Fibroblast of villous mesenchyme (primary cell): ENCODE results near the gene C11orf86. TPM values are rescaled to one million over a fixed set of nuclear protein-coding genes. Genes with fewer than 3 reads are reported as not detected.
A peak's percentile ranks its signal among the peaks of the same experiment; 100 is the strongest.

Source experiments
- DNase-seq: peaks from one replicate; pipeline ENCODE4 v3.0.0-alpha.2; 2010; ENCODE audit warnings: low read depth
- H3K4me3 ChIP-seq: 2 replicates; pipeline ENCODE4 v1.5.1; 2011; ENCODE audit warnings: low read depth, mild to moderate bottlenecking, low read length
- total RNA-seq: library from RNA; depleted of rRNA; stranded (reverse); fragments of >200 nt; gene quantifications from 2 replicates; pipeline ENCODE4 v1.2.3, GENCODE V29; 2012
- TF ChIP-seq, protein P1 (sequence below): IDR thresholded peaks from 2 replicates; pipeline ENCODE4 v1.5.1; 2012; ENCODE audit warnings: low read depth, mild to moderate bottlenecking, low read length; ENCODE audit not compliant: insufficient read depth

Gene C11orf86
- total RNA-seq, 1 donor, result not detected

DNA sequence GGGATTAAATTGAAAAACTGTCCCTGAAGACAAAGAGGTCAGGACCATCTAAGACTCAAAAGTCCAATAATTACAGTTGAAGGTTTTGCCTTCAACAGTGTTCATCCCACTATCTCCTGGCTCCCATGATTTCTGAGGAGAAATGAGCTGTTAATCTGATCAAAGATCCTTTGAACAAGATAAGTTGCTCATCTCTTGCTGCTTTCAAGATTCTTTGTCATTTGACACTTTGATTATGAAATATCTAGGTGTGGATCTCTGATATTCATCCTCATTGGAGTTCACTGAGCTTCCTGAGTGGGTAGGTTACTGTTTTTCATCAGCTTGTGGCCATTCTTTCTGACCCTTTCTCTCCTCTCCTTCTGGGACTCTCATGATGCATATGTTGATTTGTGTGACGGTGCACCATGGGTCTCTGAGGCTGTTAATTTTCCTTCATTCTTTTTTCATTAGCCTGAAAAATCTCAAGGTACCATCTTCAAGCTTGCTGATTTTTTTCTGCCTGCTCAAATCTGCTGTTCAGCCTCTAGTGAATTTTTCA is 37.8 kb upstream of the C11orf86 start:
- TF ChIP-seq, protein P1, sequence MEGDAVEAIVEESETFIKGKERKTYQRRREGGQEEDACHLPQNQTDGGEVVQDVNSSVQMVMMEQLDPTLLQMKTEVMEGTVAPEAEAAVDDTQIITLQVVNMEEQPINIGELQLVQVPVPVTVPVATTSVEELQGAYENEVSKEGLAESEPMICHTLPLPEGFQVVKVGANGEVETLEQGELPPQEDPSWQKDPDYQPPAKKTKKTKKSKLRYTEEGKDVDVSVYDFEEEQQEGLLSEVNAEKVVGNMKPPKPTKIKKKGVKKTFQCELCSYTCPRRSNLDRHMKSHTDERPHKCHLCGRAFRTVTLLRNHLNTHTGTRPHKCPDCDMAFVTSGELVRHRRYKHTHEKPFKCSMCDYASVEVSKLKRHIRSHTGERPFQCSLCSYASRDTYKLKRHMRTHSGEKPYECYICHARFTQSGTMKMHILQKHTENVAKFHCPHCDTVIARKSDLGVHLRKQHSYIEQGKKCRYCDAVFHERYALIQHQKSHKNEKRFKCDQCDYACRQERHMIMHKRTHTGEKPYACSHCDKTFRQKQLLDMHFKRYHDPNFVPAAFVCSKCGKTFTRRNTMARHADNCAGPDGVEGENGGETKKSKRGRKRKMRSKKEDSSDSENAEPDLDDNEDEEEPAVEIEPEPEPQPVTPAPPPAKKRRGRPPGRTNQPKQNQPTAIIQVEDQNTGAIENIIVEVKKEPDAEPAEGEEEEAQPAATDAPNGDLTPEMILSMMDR, result no peak
- H3K4me3 ChIP-seq, result no peak overlapping the region
- no peak for DNase-seq

DNA sequence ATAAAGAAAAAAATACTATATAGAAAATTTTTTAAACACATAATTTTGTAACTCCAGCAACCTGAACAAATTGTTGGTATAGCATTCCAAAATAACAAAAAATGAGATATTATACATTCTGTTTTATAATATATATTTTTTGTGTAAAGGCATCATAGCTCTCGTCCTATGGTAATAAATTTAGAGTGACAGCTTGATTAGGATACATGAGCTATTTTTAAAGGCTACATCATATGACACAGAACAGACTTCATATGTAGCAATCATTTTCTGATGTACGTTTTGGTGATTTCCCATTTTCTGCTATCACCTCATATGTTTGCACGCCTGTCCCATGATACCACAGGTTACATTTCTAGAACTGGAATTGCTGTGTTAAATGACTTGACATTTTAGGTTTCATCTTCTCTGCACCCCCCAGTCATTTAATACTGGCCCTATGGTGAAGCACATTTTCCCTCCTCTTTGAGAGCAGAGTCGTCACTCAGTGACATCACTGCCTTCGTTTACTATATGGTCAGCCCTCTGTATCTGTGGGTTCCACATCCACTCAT is 36.4 kb upstream of the C11orf86 start:
- no peak overlapping the region for H3K4me3 ChIP-seq
- no peak for DNase-seq
- TF ChIP-seq, protein P1, result no peak

DNA sequence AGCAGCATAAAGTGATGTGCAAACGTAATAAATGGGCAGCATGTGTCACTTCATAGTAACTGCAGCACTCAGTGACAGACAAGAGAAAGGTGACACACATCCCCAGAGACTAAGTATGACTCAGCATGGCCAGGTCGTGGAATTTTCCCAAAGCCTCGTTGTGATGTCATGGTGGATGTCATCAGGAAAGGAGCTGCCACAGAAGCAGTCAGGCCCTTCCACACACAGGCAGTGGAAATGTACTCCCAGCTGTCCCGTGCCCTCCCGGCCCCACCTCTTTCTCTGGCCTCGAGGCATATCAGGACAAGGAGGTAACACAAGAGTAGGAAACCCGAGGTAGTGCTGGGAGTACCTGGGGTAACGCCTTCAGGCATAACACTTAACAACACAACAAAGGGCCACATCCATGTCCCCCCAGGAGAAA is 25.0 kb upstream of the C11orf86 start:
- TF ChIP-seq, protein P1, result no peak
- peak; percentile 94 for DNase-seq

DNA sequence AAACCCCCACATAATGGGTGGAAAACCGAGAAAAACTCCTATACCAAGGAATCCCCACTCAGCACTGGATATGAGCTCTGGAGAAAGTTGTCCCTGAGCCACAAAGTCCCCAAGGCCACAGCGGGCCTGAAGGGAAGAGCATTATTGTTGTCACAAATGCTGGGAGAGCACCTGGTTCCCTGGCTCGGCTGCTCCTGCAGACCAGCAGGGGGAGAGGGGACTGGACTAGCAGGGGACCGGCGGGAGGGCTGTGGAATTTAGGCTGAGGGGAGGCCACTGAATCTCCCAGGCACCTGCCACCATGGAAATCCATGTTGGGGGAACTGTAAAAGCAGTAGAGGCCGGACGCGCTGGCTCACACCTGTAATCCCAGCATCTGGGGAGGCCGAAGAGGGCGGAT is 24.0 kb upstream of the C11orf86 start:
- DNase-seq, result no peak
- no peak overlapping the region for H3K4me3 ChIP-seq
- TF ChIP-seq, protein P1, result peak; percentile 6

More for the DNA sequence above, 25.0 kb upstream of the C11orf86 start:
- H3K4me3 ChIP-seq, result no peak overlapping the region

DNA sequence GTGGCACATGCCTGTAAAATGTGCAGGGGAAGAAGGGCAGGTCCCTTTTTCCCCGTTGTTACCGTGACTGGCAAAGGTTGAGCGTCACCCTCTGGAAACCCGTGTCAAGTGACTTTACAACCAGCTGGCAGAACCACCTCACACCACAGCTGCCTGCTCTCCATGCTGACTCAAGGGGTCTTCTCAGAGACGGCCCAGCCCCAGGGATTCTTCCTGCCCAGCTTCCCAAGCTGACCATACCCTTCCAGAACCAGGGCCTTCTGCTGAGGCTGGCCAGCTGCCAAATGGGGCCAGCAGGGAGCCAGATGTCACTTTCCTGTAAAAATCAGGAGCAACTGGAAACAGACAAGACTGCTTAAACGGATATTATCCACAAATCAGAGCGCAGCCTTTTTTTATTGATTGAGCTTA is 23.2 kb upstream of the C11orf86 start:
- TF ChIP-seq, protein P1, result no peak
- DNase-seq, result peak; percentile 87

DNA sequence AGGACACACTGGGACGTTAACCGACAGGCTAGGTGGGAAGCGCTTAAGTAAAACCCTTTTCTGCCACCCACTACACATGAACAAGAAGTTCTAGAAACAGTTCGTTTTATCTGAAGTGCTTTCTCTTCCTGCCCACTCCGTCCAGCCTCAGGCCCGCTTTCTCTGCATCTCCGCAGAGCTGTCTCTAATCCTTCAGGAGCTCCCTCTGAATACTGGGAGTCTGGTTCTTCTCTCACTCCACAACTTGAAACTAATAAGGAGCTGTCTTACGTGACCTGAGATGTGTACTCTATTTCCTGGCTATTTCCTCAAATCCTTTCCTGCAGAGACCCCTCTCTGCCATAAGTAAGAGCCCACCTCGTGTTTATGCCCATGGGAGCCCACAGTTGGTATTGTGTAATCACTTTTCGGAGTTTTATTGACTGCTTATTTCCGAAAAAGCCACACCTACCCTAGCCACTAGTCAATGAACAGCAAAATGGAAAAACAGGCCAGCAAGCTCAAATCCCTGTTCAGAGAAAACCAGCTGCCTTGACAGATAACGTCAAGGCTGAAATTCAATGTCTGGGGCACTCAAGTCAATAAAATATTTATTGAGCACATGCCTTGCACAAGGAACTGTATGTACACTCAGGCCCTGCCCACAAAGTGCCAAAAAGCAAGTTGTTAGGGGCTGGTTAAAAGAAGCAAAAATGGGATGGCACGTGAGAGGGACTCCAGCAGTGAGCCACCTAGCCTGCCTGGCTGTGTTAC is 21.8 kb upstream of the C11orf86 start:
- peak; percentile 82 for DNase-seq
- no peak overlapping the region for H3K4me3 ChIP-seq
- TF ChIP-seq, protein P1, result no peak

More for the DNA sequence above, 23.2 kb upstream of the C11orf86 start:
- no peak overlapping the region for H3K4me3 ChIP-seq
